Kidney glomerular epithelial cell (primary cell): ENCODE results near the gene MRPL37.
A peak's percentile ranks its signal among the peaks of the same experiment; 100 is the strongest.
"Not testable (repeated sequence)": the region's sequence is repeated elsewhere in the genome, so short reads cannot be mapped to it uniquely, and the experiment has no call there.

Experiments
- DNase-seq: peaks from one replicate; lab custom pipeline; 2025; lab: John Stamatoyannopoulos, UW

The MRPL37 gene

GRCh38 chr1:54220004-54220811 is 20.2 kb downstream of the MRPL37 start:
- DNase-seq, result no peak

- DNase-seq, result no peak
Observed at GRCh38 chr1:54221113-54221834, 21.3 kb downstream of the MRPL37 start.

GRCh38 chr1:54221867-54222484 is 22.0 kb downstream of the MRPL37 start:
- no peak for DNase-seq

- DNase-seq, result no peak
Observed at GRCh38 chr1:54222711-54223110, 22.7 kb downstream of the MRPL37 start.

- DNase-seq, result no peak
Observed at GRCh38 chr1:54223441-54224202, 23.7 kb downstream of the MRPL37 start.

GRCh38 chr1:54224233-54224632 is 24.3 kb downstream of the MRPL37 start:
- no peak for DNase-seq

GRCh38 chr1:54225378-54225777 is 25.4 kb downstream of the MRPL37 start:
- DNase-seq, result no peak

- DNase-seq, result no peak
Observed at GRCh38 chr1:54225986-54226559, 26.1 kb downstream of the MRPL37 start.

- peak; percentile 62 for DNase-seq
Observed at GRCh38 chr1:54227091-54227602, 27.2 kb downstream of the MRPL37 start.

GRCh38 chr1:54227891-54228310 is 27.9 kb downstream of the MRPL37 start:
- no peak for DNase-seq

GRCh38 chr1:54228638-54229079 is 28.7 kb downstream of the MRPL37 start:
- no peak for DNase-seq

GRCh38 chr1:54229281-54229891 is 29.4 kb downstream of the MRPL37 start:
- peak; percentile 68 for DNase-seq

- no peak for DNase-seq
Observed at GRCh38 chr1:54230507-54231339, 30.8 kb downstream of the MRPL37 start.

GRCh38 chr1:54233196-54233595 is 33.2 kb downstream of the MRPL37 start:
- not testable (repeated sequence) for DNase-seq

GRCh38 chr1:54234284-54234683 is 34.3 kb downstream of the MRPL37 start:
- DNase-seq, result no peak

GRCh38 chr1:54237586-54237985 is 37.6 kb downstream of the MRPL37 start:
- no peak for DNase-seq

GRCh38 chr1:54238353-54239034 is 38.5 kb downstream of the MRPL37 start:
- DNase-seq, result no peak

GRCh38 chr1:54239035-54239383 is 39.0 kb downstream of the MRPL37 start:
- DNase-seq, result no peak

GRCh38 chr1:54239631-54240031 is 39.7 kb downstream of the MRPL37 start:
- no peak for DNase-seq
